ENCODE results near the gene ZNF561. TPM values are rescaled to one million over a fixed set of nuclear protein-coding genes. Genes with fewer than 3 reads are reported as not detected.
"Not testable (repeated sequence)": the region's sequence is repeated elsewhere in the genome, so short reads cannot be mapped to it uniquely, and the experiment has no call there.

ZNF561 gene
- total RNA-seq, 1 experiment from 2014 or later = 37.7 TPM

DNA sequence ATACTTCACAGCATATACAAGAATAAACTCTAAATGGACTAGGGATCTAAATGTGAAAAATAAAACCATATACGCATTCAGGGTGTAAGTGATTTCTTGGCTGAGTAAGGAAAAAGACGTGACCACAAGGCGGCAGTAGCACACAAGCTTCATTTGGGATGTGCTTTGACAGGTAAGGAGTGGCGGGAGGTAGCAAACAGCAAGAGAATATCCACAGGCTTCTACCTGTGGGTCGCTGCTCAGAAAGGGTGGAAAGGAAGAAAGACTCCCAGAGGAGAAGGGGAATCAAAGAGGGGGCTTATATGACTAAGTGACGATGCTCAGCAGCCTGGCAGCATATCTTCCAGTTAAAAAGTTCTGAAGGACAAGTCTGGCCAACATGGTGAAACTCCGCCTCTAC is 34.3 kb downstream of the ZNF561 start:
- H3K4me1 ChIP-seq (ENCODE audit: insufficient read depth, low read length, poor library complexity, severe bottlenecking) = no peaks in the 10 kb centered on the region
- TF ChIP-seq, protein P1, sequence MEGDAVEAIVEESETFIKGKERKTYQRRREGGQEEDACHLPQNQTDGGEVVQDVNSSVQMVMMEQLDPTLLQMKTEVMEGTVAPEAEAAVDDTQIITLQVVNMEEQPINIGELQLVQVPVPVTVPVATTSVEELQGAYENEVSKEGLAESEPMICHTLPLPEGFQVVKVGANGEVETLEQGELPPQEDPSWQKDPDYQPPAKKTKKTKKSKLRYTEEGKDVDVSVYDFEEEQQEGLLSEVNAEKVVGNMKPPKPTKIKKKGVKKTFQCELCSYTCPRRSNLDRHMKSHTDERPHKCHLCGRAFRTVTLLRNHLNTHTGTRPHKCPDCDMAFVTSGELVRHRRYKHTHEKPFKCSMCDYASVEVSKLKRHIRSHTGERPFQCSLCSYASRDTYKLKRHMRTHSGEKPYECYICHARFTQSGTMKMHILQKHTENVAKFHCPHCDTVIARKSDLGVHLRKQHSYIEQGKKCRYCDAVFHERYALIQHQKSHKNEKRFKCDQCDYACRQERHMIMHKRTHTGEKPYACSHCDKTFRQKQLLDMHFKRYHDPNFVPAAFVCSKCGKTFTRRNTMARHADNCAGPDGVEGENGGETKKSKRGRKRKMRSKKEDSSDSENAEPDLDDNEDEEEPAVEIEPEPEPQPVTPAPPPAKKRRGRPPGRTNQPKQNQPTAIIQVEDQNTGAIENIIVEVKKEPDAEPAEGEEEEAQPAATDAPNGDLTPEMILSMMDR (conservative IDR thresholded peaks at IDR 0.05; ENCODE audit: low read depth, low read length) = peak; percentile 73
- no peak for TF ChIP-seq EZH2 (IDR thresholded peaks at IDR 0.05; ENCODE audit: borderline replicate concordance, low read depth, low read length, poor library complexity, severe bottlenecking)
- ChIA-PET CTCF (interaction anchor here (0.6 kb wide), 1 partner anchor 210 kb away, joined by 4 read pairs; no protein-coding TSS in a partner anchor), POLR2A (ENCODE audit: low non-redundant PET) (no interaction called here)
- H3K27ac ChIP-seq (ENCODE audit: low read depth, low read length, poor library complexity, severe bottlenecking) = no peak overlapping the region
- no peaks in the 10 kb centered on the region for H3K27me3 ChIP-seq (replicated peaks; ENCODE audit: insufficient read depth, low read depth, low read length, poor library complexity)
- BruUV-seq (replicated peaks) = no TSS peak
- intact Hi-C loops (cut with micrococcal nuclease; ENCODE audit: unreplicated experiment) = no loop called here
- DNase-seq (ENCODE audit: low spot score) = peak; percentile 66
- no peak overlapping the region for H3K4me3 ChIP-seq (ENCODE audit: low read depth, low read length, poor library complexity, severe bottlenecking)
- peaks cover 13% of the 10 kb centered on the region for H3K9me3 ChIP-seq (ENCODE audit: low read depth, low read length, poor library complexity, severe bottlenecking)
- H3K36me3 ChIP-seq (ENCODE audit: insufficient read depth, low read length, poor library complexity, severe bottlenecking) = peaks cover 12% of the 10 kb centered on the region

DNA sequence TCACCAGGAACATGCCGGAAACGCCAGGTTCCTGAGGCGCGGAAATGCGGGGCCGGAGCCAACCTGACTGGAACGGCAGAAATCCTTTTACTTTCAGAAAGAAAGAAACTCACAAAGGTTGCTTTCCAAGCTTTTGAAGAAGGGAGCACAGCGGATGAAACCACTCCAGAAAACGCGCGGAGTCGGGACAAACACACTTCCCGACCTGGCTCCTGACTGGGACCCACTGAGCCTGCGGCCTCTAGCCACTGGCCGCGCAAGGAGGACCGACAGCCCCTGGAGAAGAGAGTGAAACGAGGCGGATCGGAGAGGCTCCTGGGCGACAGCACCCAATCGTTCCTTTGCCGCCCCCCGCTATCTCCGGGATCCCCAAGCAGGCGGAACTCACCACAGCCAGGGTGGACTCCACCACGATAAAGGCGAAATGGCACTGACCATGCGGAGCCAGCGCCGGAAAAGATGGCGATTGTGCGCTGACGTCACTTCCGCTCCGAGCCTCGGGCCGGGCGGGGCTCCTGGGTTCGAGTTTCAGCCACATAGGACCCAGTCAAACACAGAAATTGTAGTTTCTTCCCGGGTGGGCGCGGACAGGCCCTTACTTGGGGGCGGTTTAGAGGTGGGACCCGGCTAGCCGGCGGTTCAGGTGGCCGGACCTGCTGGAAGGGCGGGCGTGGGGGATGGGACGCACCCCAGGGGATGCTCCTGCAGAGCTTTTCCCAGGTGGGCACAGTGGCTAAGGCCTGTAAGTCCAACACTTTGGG is 36.8 kb downstream of the ZNF561 start, which contains the start of gene ZNF121:
TSS of gene ZNF121 (minus strand) at position 432 of the 761 bp plus-strand sequence. CDS start 16,407 bp downstream, outside the sequence.
- Histone ChIP-seq H3K4me1 (ENCODE audit: insufficient read depth, low read length, poor library complexity, severe bottlenecking) (no peaks in the 10 kb centered on the region), H3K9me3 (ENCODE audit: low read depth, low read length, poor library complexity, severe bottlenecking) (peaks cover 38% of the 10 kb centered on the region), H3K4me3 (ENCODE audit: low read depth, low read length, poor library complexity, severe bottlenecking) (peak within 1 kb of the TSS; percentile 72), H3K27ac (ENCODE audit: low read depth, low read length, poor library complexity, severe bottlenecking) (peak within 1 kb of the TSS; percentile 87), H3K27me3 (replicated peaks; ENCODE audit: insufficient read depth, low read depth, low read length, poor library complexity) (no peaks in the 10 kb centered on the region), H3K36me3 (ENCODE audit: insufficient read depth, low read length, poor library complexity, severe bottlenecking) (peaks cover 36% of the 10 kb centered on the region)
- ChIA-PET CTCF (interaction anchor here (0.6 kb wide), 1 partner anchor 212 kb away, joined by 4 read pairs; no protein-coding TSS in a partner anchor), POLR2A (ENCODE audit: low non-redundant PET) (no interaction called here)
- BruUV-seq (replicated peaks) = TSS peak; percentile 83
- intact Hi-C loops (cut with micrococcal nuclease; ENCODE audit: unreplicated experiment) = loop anchor here (1.0 kb wide), 1 partner anchor 212 kb away; no protein-coding TSS in a partner anchor
- TF ChIP-seq, protein P1 (conservative IDR thresholded peaks at IDR 0.05; ENCODE audit: low read depth, low read length) = no peak
- no peak for TF ChIP-seq EZH2 (IDR thresholded peaks at IDR 0.05; ENCODE audit: borderline replicate concordance, low read depth, low read length, poor library complexity, severe bottlenecking)
- DNase-seq (ENCODE audit: low spot score) = peak; percentile 89

DNA sequence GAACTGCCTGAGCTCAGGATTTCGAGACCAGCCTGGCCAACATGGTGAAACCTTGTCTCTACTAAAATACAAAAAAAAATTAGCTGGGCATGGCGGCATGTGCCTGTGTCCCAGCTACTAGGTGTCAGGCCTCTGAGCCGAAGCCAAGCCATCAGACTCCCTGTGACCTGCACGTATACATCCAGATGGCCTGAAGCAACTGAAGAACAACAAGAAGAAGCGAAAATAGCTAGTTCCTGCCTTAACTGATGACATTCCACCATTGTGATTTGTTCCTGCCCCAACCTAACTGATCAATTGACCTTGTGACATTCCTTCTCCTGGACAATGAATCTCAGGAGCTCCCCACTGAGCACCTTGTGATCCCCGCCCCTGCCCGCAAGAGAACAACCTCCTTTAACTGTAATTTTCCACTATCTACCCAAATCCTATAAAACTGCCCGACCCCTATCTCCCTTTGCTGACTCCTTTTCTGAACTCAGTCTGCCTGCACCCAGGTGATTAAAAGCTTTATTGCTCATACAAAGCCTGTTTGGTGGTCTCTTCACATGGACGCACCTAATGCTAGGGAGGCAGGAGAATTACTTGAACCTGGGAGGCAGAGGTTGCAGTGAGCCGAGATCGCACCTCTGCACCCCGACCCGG is 38.8 kb downstream of the ZNF561 start:
- peaks cover 52% of the 10 kb centered on the region for H3K36me3 ChIP-seq (ENCODE audit: insufficient read depth, low read length, poor library complexity, severe bottlenecking)
- intact Hi-C loops (cut with micrococcal nuclease; ENCODE audit: unreplicated experiment); H3K4me1 ChIP-seq (ENCODE audit: insufficient read depth, low read length, poor library complexity, severe bottlenecking); BruUV-seq (replicated peaks); DNase-seq (ENCODE audit: low spot score); POLR2A ChIA-PET (ENCODE audit: low non-redundant PET); H3K27ac ChIP-seq (ENCODE audit: low read depth, low read length, poor library complexity, severe bottlenecking); H3K4me3 ChIP-seq (ENCODE audit: low read depth, low read length, poor library complexity, severe bottlenecking); CTCF ChIA-PET; H3K27me3 ChIP-seq (replicated peaks; ENCODE audit: insufficient read depth, low read depth, low read length, poor library complexity): not testable (repeated sequence)
- peaks cover 57% of the 10 kb centered on the region for H3K9me3 ChIP-seq (ENCODE audit: low read depth, low read length, poor library complexity, severe bottlenecking)
